IMR-90 (cell line): ENCODE data around the gene FAF1. TPM values are rescaled to one million over a fixed set of nuclear protein-coding genes. Genes with fewer than 3 reads are reported as not detected.

Experiments used
- ATAC-seq: fragments of 200-7000 bp; cut with Tn5 transposase; 2 replicates; pipeline ENCODE4 v1.9.1; 2020; ENCODE audit warnings: low read depth, mild to moderate bottlenecking, moderate library complexity
- BruUV-seq: library from RNA; stranded (reverse); fragments of 400-500 nt; replicated peaks from 2 replicates; lab custom pipeline; 2021; lab: Mats Ljungman, UMichigan
- CTCF ChIA-PET: fragments of 300-600 bp; formaldehyde crosslinking; extraction: SDS; loops from one replicate; lab custom pipeline; 2021; ENCODE audit warnings: antibody characterized with exemption; lab: Yijun Ruan, JAX
- POLR2A ChIA-PET: fragments of 300-600 bp; sonication (Branson Sonifier 250); formaldehyde crosslinking; loops from one replicate; lab custom pipeline; 2022; ENCODE audit warnings: antibody characterized with exemption; ENCODE audit not compliant: unreplicated experiment; lab: Charles Lee
- DNase-seq: peaks from one replicate; pipeline ENCODE4 v3.0.0; 2013
- H2AFZ ChIP-seq: replicated peaks from 2 replicates; pipeline ENCODE3; 2013; ENCODE audit warnings: low read length, mild to moderate bottlenecking; ENCODE audit not compliant: poor library complexity
- H2AK5ac ChIP-seq: 2 replicates; pipeline ENCODE4 v1.6.1; 2013; ENCODE audit warnings: low read depth, low read length, inconsistent platforms
- H2AK9ac ChIP-seq: replicated peaks from 2 replicates; pipeline ENCODE3; 2013; ENCODE audit warnings: mild to moderate bottlenecking, low read depth, low read length, moderate library complexity; ENCODE audit not compliant: poor library complexity
- H2BK120ac ChIP-seq: 2 replicates; pipeline ENCODE4 v1.6.1; 2013; ENCODE audit warnings: low read depth, low read length, inconsistent platforms
- H2BK15ac ChIP-seq: 3 replicates; pipeline ENCODE4 v1.6.1; 2013; ENCODE audit warnings: low read depth, low read length, inconsistent platforms
- H2BK20ac ChIP-seq: 2 replicates; pipeline ENCODE4 v1.6.1; 2013; ENCODE audit warnings: low read depth, mild to moderate bottlenecking, inconsistent platforms, low read length, moderate library complexity
- H2BK5ac ChIP-seq: 2 replicates; pipeline ENCODE4 v1.6.1; 2013; ENCODE audit warnings: mild to moderate bottlenecking, low read depth, low read length, inconsistent platforms; ENCODE audit not compliant: poor library complexity, severe bottlenecking
- H3K14ac ChIP-seq: replicated peaks from 2 replicates; pipeline ENCODE4 v1.6.1; 2013; ENCODE audit warnings: low read depth, low read length, inconsistent platforms
- H3K18ac ChIP-seq: 2 replicates; pipeline ENCODE4 v1.6.1; 2013; ENCODE audit warnings: low read depth, low read length, control low read depth
- H3K23ac ChIP-seq: 2 replicates; pipeline ENCODE4 v1.6.1; 2013; ENCODE audit warnings: low read depth, low read length, inconsistent platforms
- H3K27ac ChIP-seq: 2 replicates; pipeline ENCODE4 v1.5.1; 2013; ENCODE audit warnings: mild to moderate bottlenecking, control low read depth, low read length; ENCODE audit not compliant: insufficient read depth
- H3K27me3 ChIP-seq: 2 replicates; pipeline ENCODE4 v1.6.1; 2013; ENCODE audit warnings: low read length; ENCODE audit not compliant: control insufficient read depth, insufficient read depth
- H3K36me3 ChIP-seq: 2 replicates; pipeline ENCODE4 v1.6.1; 2013; ENCODE audit warnings: low read length, mixed read lengths; ENCODE audit not compliant: control insufficient read depth, insufficient read depth
- H3K4ac ChIP-seq: 2 replicates; pipeline ENCODE4 v1.6.1; 2013; ENCODE audit warnings: low read depth, low read length, inconsistent platforms
- H3K4me1 ChIP-seq: 2 replicates; pipeline ENCODE4 v1.6.1; 2013; ENCODE audit warnings: low read length, mixed read lengths; ENCODE audit not compliant: control insufficient read depth, insufficient read depth
- H3K4me2 ChIP-seq: 2 replicates; pipeline ENCODE4 v1.6.1; 2013; ENCODE audit warnings: low read depth, mild to moderate bottlenecking, control low read depth, low read length, moderate library complexity
- H3K4me3 ChIP-seq: 2 replicates; pipeline ENCODE4 v1.5.1; 2013; ENCODE audit warnings: low read depth, mild to moderate bottlenecking, control low read depth, low read length, moderate library complexity; ENCODE audit not compliant: insufficient read depth
- H3K56ac ChIP-seq: 2 replicates; pipeline ENCODE4 v1.6.1; 2013; ENCODE audit warnings: low read length, inconsistent platforms; ENCODE audit not compliant: insufficient read depth; ENCODE audit errors: extremely low read depth
- H3K79me1 ChIP-seq, 2 experiments: 2 replicates each; pipeline ENCODE4 v1.6.1; 2013; ENCODE audit warnings: low read length in 2 of 2, inconsistent platforms in 1 of 2, low read depth in 1 of 2
- H3K9ac ChIP-seq: 2 replicates; pipeline ENCODE4 v1.6.1; 2013; ENCODE audit warnings: low read depth, low read length, control low read depth
- H3K9me1 ChIP-seq: 2 replicates; pipeline ENCODE4 v1.6.1; 2013; ENCODE audit warnings: low read length, inconsistent platforms; ENCODE audit not compliant: insufficient read depth
- H3K9me3 ChIP-seq: 2 replicates; pipeline ENCODE4 v1.6.1; 2013; ENCODE audit warnings: low read length; ENCODE audit not compliant: control insufficient read depth, insufficient read depth
- H4K20me1 ChIP-seq: 2 replicates; pipeline ENCODE4 v1.6.1; 2013; ENCODE audit warnings: low read length, inconsistent platforms; ENCODE audit not compliant: insufficient read depth
- H4K5ac ChIP-seq: 2 replicates; pipeline ENCODE4 v1.6.1; 2013; ENCODE audit warnings: mild to moderate bottlenecking, low read depth, low read length, control low read depth
- H4K8ac ChIP-seq, 2 experiments: 2 replicates each; pipeline ENCODE4 v1.6.1; 2013; ENCODE audit warnings: low read depth in 2 of 2, low read length in 2 of 2, control low read depth in 1 of 2, inconsistent platforms in 1 of 2
- H4K91ac ChIP-seq: 2 replicates; pipeline ENCODE4 v1.6.1; 2013; ENCODE audit warnings: low read depth, low read length, inconsistent platforms; ENCODE audit not compliant: insufficient read depth
- MXI1 ChIP-seq: IDR thresholded peaks from 2 replicates; pipeline ENCODE4 v1.6.1; 2012; ENCODE audit warnings: low read depth, mild to moderate bottlenecking, low read length, moderate library complexity, borderline replicate concordance
- NFE2L2 ChIP-seq: fragments of 150-350 bp; IDR thresholded peaks from 2 replicates; pipeline ENCODE4 v1.6.1; 2016; ENCODE audit warnings: low read depth, mild to moderate bottlenecking, low read length
- RAD21 ChIP-seq: IDR thresholded peaks from 2 replicates; pipeline ENCODE4 v1.6.1; 2012; ENCODE audit warnings: low read length, improper control_type of control experiment
- SMC3 ChIP-seq: fragments of 150-350 bp; IDR thresholded peaks from 2 replicates; pipeline ENCODE4 v1.6.1; 2016; ENCODE audit warnings: low read depth, mild to moderate bottlenecking, antibody characterized with exemption, low read length, moderate library complexity
- WGBS, 2 experiments: methylation state at CpG; one replicate each; pipeline versions ENCODE4 v1.1.5 to v1.1.7; 2013; ENCODE audit warnings: missing lambda C conversion rate in 2 of 2; ENCODE audit not compliant: insufficient read length in 1 of 2; ENCODE audit errors: extremely low coverage in 2 of 2; 5-methylcytosine and 5-hydroxymethylcytosine counted together
- dilution Hi-C: fragments of 300-500 bp; cut with HindIII; formaldehyde crosslinking; loops from one replicate; pipeline ENCODE4 v1.14.3; 2018; ENCODE audit warnings: low sequenced_read_pairs; ENCODE audit not compliant: unreplicated experiment
- in situ Hi-C: fragments of 300-500 bp; cut with MboI; formaldehyde crosslinking; loops from 3 replicates; pipeline ENCODE4 v1.14.3; 2019; ENCODE audit warnings: low sequenced_read_pairs, inconsistent platforms, mixed read lengths
- intact Hi-C: fragments of 100-400 bp; cut with micrococcal nuclease; formaldehyde crosslinking; loops from 2 replicates; pipeline ENCODE4 v1.10.0; 2022
- polyA plus RNA-seq, 3 experiments: library from polyadenylated mRNA; depleted of rRNA; stranded (reverse); fragments of >200 nt; gene quantifications; 2 replicates each; pipeline ENCODE4 v1.2.3, GENCODE V29; 2012; ENCODE audit warnings: low replicate concordance in 1 of 3
- total RNA-seq: library from RNA; depleted of rRNA; stranded (reverse); fragments of >200 nt; gene quantifications from 2 replicates; pipeline ENCODE4 v1.2.3, GENCODE V29; 2012
- TF ChIP-seq, protein P1 (sequence below): fragments of 150-350 bp; IDR thresholded peaks from 2 replicates; pipeline ENCODE4 v1.6.1; 2016; ENCODE audit warnings: low read depth, mild to moderate bottlenecking, low read length, moderate library complexity, borderline replicate concordance

The FAF1 gene
- total and polyA plus RNA-seq, 2 of the 4 experiments (the other 2 are of a cell fraction), result 18.8 to 72.9 TPM

DNA sequence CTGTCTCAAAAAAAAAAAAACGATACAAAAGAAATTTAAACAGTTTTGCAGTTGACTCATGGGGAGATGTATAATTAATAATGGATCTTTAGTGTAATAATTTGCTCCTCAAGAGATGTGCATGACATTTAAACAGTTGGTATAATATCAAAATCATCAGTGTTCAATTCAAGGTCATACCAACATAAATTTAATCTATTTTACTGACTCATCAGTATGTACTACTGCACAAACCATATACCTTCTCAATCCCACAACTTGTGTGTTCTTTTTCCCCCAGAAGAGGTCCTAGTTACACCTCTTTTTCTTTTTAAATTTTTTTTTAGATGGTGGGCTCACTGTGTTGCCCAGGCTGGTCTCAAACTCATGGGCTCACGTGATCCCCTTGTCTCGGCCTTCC is 33.6 kb upstream of the FAF1 start:
- no TSS peak for BruUV-seq
- ATAC-seq (no peak), DNase-seq (no peak)
- H3K4ac ChIP-seq, result no peak overlapping the region
- no peak overlapping the region for H3K23ac ChIP-seq
- no peaks in the 10 kb centered on the region for H3K9me3 ChIP-seq
- no peaks in the 10 kb centered on the region for H3K4me1 ChIP-seq
- H3K14ac ChIP-seq, result no peak overlapping the region
- in situ Hi-C loops, result no loop called here
- TF ChIP-seq RAD21 (no peak), SMC3 (no peak), MXI1 (no peak), NFE2L2 (no peak)
- TF ChIP-seq, protein P1, sequence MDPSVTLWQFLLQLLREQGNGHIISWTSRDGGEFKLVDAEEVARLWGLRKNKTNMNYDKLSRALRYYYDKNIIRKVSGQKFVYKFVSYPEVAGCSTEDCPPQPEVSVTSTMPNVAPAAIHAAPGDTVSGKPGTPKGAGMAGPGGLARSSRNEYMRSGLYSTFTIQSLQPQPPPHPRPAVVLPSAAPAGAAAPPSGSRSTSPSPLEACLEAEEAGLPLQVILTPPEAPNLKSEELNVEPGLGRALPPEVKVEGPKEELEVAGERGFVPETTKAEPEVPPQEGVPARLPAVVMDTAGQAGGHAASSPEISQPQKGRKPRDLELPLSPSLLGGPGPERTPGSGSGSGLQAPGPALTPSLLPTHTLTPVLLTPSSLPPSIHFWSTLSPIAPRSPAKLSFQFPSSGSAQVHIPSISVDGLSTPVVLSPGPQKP, result no peak
- dilution Hi-C loops, result no loop called here
- H3K18ac ChIP-seq, result no peak overlapping the region
- POLR2A ChIA-PET, result no interaction called here
- H2BK15ac ChIP-seq, result no peak overlapping the region
- H2AFZ ChIP-seq, result no peak overlapping the region
- intact Hi-C loops, result no loop called here
- H2BK5ac ChIP-seq, result no peak overlapping the region
- H3K4me3 ChIP-seq, result no peak overlapping the region
- H3K9ac ChIP-seq, result no peak overlapping the region
- no peak overlapping the region for H2BK20ac ChIP-seq
- no peak overlapping the region for H2BK120ac ChIP-seq
- no peak overlapping the region for H2AK9ac ChIP-seq
- no peaks in the 10 kb centered on the region for H4K20me1 ChIP-seq
- no peaks in the 10 kb centered on the region for H3K36me3 ChIP-seq
- H3K27ac ChIP-seq, result no peak overlapping the region
- no peak overlapping the region for H4K91ac ChIP-seq
- H3K4me2 ChIP-seq, result no peak overlapping the region
- CTCF ChIA-PET, result interaction anchor here (0.6 kb wide), 1 partner anchor 195 kb away, joined by 3 read pairs; no protein-coding TSS in a partner anchor
- H3K9me1 ChIP-seq, result no peaks in the 10 kb centered on the region
- WGBS, 2 experiments, result no CpG with 5 or more reads among the region's 3 CpGs
- H2AK5ac ChIP-seq, result no peak overlapping the region
- H3K56ac ChIP-seq, result no peak overlapping the region
- H3K27me3 ChIP-seq, result no peaks in the 10 kb centered on the region
- no peak overlapping the region for H4K5ac ChIP-seq
- H4K8ac ChIP-seq, result no peak overlapping the region
- no peaks in the 10 kb centered on the region for H3K79me1 ChIP-seq
